Measurements from ENCODE around the gene SGK1.
"Not testable (repeated sequence)": the region's sequence is repeated elsewhere in the genome, so short reads cannot be mapped to it uniquely, and the experiment has no call there.

Gene SGK1

DNA sequence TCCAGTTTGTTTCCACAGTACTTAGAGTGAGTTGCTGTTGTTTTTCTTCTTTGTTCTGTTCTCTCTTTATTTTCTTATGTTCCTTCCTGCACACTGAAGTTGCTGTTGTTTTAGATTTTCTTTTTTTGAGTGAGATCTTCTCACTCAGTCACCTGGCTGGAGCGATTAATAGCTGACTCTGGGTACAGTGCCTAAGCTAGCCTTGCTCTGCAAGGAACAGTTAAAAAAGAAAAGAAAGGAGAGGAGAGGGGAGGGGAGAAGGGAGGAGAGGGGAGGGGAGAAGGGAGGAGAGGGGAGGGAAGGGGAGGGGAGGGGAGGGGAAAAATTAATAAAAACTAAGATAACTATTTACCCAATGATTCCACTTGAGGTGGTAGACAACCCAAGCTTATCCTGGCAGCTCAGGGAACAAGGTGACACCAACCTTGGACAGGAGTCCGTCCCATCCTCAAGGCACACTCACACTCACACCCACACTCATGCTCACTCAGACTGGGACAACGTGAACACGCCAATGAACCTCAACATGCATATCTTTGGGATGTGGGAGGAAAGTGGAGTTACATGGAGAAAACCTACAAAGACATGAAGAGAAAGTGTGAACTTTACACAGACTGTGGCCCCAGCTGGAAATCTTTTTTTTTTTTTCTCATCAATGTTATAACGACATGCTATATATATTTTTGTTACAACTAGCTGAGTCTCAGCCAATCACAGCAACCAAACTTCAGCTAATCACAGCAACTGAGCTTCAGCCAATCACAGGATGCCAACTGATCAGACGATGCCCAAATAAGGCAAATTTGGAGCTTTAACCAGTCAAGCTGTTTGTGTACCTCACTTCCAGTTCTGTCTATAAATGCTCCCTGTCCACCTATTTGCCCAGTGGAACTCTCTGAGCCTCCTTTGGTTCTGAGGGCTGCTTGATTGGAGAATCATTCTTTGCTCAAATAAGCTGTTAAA is 124.1 kb downstream of the SGK1 start:
- no peak for DNase-seq

DNA sequence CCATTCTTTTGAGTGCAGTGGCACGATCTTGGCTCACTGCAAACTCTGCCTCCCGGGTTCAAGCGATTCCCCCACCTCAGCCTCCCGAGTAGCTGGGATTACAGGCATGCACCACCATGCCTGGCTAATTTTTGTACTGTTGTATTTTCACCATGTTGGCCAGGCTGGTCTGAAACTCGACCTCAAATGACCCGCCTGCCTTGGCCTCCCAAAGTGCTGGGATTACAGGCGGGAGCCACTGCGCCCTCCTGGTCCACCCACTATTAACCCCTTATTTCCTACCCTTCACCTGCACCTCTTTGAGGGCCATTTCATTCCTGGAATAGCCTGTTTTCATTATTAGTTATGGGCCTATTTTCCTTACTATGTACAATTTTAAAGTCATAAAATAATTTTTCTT is 125.3 kb downstream of the SGK1 start:
- not testable (repeated sequence) for DNase-seq

DNA sequence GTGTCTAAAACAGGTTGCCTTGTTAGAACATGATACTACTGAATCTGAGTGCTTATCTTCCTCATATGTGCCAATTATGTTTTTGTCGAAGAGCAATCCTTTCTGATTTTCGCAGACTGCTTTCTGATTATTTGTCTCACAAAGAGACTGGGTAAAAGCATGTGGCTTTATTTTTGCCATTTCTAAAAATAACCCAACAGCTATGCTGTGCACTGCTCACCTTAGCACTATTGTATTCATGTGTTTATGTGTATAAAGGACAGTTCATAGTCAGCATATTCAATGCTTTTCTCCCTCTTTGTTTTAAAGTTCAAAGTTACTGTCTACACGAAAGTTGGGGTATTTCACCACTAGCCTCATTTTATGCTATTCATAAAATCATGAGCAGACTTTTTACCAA is 127.0 kb downstream of the SGK1 start:
- no peak for DNase-seq

DNA sequence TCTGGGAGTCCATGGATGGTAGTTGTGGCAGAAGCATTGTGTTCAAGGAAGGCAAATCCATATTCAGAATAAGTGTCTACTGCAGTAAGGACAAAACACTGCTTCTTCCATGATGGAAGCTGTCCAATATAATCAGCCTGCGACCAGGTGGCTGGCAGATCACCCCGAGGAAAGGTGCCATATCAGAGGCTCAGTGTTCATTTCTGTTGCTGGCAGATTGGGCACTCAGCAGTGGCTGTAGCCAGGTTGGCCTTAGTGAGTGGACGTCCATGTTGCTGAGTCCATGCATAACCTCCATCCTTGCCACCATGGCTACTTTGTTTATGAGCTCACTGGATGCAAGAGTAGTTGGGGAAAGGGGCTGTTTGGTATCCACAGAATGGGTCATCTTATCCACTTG is 130.2 kb downstream of the SGK1 start:
- no peak for DNase-seq

DNA sequence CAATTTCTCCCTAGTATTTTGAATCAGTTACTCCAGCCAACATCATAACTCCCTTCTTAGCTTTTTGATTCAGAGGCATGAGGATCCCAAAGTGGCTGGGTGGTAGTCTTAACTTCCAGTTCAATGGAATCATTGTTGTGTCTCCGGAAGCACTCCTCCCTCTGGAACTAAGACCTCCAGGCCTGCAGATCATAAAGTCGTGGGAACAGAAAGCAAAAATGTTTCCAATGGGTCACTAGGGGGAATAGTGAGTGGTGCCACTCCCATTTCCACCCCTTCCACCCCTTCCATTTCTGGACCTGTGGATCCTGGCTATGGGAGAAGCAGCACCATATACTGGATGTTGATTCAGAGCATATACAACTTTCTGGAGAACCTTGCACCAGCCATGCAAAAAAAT is 130.8 kb downstream of the SGK1 start:
- no peak for DNase-seq

DNA sequence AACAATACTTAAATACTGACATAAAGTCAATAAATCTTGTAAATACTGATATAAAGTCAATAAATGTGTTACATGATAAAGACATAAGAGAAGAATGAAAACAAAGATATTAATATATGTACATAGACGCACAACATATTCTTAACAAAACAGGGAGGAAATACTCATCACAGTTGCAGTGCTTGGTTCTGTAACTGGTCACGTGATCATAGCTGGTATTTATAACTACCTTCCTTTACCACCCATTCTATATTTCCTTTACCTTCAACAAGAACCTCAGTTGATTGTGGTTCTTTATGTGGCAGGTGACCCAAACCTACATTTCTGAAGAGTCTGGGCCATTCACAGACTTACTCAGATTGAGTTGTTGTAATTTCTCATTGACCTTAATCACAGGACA is 131.6 kb downstream of the SGK1 start:
- no peak for DNase-seq

DNA sequence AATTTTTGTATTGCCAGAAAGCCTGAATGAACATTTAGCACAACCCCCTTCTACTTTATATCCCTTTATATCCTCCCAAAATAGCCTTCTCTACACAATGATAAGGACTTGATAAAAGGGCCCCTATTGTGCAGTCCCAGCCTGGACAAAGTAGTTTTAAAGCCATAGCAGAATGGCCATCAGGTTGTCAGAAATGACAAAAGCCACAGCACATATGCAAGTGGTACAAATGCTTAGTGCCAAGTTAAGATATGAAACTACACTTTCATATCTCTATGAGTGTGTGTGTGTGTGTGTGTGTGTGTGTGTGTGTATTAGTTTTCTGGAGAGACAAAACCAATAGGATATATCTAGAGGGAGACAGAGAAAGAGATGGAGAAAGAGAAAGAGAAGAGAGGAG is 132.6 kb downstream of the SGK1 start:
- no peak for DNase-seq

DNA sequence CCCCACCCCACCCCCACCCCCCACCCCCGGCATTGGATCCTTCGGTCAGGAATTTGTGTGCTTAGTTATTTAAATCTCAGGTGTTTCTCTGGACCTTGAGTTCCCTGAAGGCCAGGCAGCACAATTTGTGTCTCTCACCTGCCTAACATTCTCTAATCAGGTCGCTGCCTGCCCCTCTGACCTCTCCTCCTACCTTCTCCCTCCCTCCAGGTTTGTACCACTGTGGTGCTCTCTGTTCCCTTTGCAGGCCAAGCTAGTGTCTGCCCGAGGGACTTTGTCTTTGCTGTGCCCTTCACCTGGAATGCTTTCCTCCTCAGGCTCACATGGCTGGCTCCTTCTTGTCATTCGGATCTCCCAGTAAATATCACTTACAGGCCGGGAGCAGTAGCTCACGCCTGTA is 134.1 kb downstream of the SGK1 start:
- no peak for DNase-seq

DNA sequence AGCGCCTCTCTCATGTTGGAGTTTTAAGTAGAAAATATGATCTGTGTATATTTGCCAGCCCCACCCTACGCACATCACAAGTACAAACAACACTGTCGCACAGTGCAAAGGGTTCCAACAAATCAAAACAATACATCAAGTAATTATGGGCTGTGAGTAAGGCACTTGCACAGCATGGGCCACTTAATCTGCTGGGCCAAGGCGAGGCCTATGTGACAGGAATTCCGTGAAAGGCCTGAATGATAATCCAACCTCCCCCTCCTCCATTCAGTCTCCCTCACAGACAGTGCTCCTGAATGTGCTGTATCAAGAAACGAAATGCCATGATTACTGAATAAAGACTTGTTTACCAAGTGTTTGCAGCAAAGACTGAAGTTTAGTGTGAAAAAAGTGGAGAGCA is 135.4 kb downstream of the SGK1 start:
- DNase-seq = no peak

DNA sequence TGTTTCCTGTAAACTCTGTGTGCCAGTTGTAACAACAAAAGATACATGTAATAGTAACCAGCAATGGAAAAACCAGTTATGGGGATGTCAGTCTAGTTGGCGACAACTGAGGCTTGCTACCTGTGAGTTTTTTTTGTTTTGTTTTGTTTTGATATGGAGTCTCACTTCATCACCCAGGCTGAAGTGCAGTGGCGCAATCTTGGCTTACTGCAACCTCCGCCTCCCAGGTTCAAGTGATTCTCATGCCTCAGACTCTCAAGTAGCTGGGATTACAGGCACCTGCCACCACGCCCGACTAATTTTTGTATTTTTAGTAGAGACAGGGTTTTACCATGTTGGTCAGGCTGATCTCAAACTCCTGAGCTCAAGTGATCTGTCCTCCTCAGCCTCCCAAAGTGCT is 136.2 kb downstream of the SGK1 start:
- not testable (repeated sequence) for DNase-seq

DNA sequence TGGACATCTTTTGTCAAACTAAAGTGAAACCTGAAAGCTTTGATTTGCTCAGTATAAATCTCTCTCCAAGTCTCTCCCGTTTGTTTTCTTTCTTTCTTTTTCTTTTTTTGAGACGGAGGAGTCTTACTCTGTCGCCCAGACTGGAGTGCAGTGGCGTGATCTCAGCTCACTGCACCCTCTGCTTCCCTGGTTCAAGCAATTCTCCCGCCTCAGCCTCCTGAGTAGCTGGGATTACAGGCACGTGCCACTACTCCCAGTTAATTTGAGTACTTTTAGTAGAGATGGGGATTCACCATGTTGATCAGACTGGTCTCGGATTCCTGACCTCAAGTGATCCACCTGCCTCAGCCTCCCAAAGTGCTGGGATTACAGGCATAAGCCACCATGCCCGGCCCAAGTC is 136.7 kb downstream of the SGK1 start:
- DNase-seq = not testable (repeated sequence)

DNA sequence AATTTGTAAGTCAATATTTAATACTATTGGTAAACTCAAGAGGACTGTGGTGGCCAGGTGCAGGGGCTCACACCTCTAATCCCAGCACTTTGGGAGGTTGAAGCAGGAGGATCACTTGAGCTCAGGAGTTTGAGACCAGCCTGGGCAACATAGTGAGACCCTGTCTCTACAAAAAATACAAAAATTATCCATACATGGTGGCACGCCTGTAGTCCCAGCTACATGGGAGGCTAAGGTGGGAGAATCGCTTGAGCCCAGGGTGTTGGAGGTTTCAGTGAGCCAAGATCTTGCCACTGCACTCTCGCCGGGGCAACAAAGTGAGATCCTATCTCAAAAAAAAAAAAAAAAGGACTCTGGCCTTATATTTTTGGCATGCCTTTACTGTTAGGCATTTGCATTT is 137.4 kb downstream of the SGK1 start:
- DNase-seq = not testable (repeated sequence)

DNA sequence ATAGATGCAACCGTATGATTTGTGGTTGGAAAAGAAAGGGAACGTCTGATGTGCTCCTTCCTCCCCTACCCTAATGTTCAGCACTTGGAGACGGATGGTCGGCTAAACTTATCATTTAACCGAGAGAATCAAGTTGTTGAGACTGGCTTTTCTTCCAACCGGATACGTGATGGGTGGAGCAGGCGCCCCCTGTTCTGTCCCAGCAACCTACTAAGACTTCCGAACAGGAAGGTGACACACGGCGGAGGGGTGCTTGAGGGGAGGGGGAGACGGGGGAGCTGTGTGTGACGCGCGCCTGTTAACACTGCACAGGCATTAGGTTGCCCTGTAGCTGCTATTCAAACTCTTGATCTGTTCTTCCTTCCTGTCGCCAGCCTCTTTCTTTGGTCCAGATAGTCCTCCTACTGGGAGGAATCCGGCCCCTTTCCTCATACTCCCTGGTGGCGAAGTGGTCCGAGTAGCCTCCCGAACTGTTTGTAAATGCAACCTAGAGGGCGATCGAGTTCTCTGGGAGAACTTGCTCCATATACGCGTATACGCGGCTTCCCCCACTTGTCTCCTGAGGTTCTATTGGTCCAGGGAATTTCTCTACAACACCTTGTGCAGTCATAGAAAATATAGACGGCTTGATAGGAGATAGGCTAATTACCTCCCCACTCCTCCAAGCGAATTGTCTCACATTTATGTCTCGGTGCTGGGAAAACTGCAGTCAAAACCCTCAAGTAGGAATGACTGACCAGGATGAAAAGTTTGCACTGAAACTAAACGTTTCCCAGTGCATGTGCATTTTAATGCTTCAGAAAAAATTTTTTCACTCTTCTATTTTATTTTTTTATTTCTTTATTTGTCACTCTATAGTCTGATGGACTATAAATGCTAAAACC is 139.5 kb downstream of the SGK1 start:
- DNase-seq = peak in 50 of 51 donors; percentile 25 to 93 (median 68)

DNA sequence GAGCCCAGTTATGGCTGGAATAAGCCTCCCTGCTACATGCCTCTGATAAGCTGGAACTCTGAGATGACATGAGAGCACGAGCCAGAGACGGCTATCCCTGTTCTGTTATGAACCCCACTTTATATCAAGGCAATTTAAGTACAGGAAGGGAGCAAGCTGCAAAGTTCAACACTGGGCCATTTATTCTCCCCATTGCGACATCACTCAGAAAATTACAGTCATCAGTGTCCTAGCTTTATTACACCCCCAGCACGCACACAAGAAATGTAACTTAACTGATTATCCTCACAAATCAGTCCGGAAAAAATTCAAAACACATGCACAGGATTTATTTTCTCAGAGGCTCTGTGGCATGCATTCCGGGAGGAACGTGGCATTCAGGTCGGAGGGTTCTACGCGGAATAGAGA is 140.2 kb downstream of the SGK1 start:
- peak in 5 of 51 donors; percentile 8 to 83 (median 20) for DNase-seq

DNA sequence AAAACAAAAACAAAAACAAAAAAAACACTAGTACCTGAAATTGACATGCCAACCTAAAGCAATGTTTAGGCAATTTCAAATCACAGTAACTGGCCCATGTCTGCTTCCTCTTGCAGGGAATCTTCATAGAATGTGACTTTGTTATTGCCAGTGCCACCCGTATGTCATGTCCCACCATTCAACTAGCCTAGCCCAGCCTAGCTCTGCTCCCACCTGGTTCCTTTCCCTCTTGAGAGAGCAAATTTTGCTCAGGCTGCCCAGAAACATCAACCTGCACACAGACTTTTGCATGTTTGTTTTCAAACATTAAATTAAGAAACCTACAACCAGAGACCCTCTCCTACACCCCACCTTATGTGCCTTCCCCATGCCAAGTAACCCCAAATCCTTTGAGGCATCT is 140.7 kb downstream of the SGK1 start:
- no peak for DNase-seq

DNA sequence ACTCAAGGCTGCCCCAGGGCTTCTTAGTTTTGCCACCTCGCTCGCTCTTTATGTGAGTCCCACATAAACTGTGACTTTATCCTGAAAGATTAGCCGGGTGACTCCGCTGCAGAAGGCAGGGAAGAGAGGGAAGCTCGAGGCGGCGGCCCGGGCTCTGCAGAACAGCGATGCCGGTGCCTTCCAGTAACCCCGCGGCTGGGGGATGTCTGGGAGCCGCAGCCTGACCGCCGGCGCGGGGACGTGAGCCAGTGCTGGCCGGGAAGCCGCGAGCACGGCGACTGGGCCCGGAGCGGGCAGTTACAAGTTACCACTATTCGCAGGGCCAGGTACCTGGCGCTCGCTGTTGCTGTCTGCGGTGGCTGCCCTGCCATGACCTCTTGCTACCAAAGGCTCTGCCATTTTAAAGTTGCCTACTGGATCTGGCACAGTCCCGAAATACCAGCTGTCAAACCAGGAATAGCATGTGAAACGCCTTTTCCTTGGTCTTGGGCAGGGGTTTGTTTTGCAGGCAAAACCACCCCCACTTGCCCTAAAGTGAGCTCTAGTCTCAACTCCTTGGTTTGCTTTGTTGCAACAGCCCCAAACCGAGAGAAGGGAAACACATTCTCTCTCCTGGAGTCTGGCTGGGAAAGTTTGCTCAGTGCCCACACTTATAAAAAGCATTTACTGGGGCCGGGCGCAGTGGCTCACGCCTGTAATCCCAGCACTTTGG is 141.5 kb downstream of the SGK1 start:
- DNase-seq = peak in 45 of 51 donors; percentile 12 to 84 (median 47)

DNA sequence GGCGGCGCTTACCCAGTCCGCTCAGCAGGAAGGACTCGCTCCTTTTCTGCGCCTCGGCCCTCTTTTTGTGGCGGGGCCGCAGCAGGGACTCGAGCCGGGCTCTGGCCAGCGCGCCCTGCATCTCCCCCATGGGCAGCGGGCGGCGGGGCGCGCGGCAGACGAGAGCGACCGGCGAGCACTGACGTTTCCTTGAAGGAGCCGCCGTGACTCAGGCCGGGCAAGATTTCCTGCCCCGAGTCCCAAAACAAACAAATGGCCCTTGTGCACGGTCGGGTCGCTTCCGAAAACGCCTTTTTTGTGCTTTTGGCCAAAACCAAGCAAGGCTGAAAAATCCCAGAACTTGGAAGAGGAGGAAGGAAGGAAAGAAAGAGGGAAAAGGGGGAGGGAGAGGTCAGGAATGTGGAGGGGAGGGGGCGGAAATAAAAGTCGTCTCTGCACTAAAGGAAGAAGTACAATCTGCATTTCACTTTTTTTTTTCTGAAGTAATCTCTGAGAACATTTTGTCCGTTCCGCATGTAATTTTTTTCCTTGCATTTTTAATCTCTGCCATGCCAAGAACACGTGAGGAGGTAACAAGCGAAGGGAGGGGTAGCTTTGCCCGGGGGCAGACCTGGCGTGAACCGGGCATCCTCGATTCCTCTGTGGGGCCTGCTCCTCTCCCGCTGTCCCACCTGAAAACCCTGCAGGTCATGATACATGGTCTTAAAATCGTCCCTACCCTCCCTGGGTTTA is 142.2 kb downstream of the SGK1 start:
- DNase-seq = peak in 38 of 51 donors; percentile 30 to 85 (median 63)

DNA sequence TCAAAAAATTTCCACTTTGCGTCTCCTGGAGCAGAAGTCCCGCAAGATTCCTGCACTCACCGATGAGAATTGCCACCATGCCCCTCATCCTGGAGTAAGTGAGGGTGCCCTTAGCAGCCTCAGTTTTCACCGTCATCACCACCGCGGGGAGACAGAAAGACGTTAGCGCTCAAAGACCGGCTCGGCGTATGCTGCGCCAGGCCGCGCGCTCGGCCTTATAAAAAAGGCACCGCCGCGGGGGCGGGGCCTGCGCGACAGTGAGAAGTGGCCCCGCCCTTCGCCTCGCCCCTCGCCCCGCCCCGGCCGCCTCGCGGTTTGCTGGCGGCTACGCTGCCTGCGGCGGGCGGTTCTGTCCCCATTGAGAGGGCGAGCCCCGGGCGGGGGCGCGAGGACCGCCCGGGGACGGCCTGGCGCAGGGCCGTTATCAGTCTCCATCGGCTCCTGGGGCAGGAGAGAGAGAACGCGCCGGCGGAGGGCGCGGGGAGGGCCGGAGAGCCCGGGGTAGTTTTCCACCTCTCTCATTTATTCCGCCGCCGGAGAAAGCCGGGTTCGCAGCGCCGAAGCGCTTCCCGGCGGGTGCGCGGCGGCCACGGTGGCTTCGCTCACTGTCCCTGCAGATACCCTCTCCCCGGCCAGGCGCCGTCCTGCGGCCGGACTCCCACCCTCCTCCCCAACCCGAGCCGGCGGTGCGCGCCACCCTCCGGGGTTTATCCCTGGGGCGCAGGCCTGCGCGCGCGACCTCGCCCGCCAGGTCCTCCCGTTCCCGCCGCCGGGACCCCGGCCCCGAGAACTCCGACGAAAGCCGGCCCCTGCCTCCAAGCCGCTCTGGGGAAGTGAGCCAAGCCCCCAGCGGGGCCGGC is 143.0 kb downstream of the SGK1 start:
- peak; percentile 63 to 98 (median 94) for DNase-seq

DNA sequence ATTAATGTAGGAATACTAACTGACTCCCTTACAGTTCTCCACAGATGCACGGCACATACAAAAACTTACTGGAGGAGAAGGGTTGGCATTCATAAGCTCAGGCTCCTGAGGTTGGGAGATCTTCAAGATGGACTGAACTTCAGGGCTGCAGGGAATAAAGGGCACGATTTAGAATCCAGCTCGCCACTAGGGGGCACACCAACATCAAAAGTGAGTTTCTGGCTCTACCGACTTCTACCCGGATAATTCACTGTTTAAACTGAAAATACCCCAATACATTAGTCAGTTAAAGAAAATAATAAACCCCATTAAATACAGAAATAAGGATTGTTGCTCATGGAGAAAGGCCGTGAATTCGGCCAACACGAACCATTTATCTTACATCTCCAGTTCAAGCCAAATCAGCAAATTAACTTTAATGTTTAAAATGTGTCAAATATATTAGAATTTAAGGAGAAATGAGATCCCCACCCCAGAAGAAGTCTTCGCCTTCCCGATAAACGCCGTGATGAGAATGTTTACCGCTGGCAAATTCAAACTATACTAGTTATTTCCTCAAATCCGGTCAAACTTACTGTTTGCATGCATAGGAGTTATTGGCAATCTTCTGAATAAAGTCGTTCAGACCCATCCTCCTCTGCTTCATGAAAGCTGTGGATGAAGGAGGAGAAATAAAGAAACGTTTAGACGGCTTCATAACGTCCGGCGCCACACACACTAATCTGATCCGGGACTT is 143.8 kb downstream of the SGK1 start:
- DNase-seq = peak in 49 of 51 donors; percentile 10 to 94 (median 71)
